ENCODE results near the gene XKRX. TPM values are rescaled to one million over a fixed set of nuclear protein-coding genes. Genes with fewer than 3 reads are reported as not detected.

Gene XKRX
- total and polyA plus RNA-seq, 2 donors (not counting 1 experiment from before 2014, with no cell fraction given), result 4.6 to 5.4 TPM

- no peaks in the 10 kb centered on the region for H3K9me3 Mint-ChIP-seq (ENCODE audit: insufficient read depth)
- Histone ChIP-seq H3K4me3 (ENCODE audit: control extremely low read depth in 1 of 5, extremely low read depth in 1 of 5, insufficient read depth in 1 of 5, low read depth in 2 of 5, low read length in 4 of 5) (no peak overlapping the region), H3K9me3 (ENCODE audit: control extremely low read depth in 1 of 3, control insufficient read depth in 2 of 3, insufficient read depth in 1 of 3, low read length in 2 of 3) (no peaks in the 10 kb centered on the region), H2AFZ (ENCODE audit: insufficient read depth, low read depth, low read length, poor library complexity, severe bottlenecking) (no peak overlapping the region), H3K79me2 (ENCODE audit: control insufficient read depth, insufficient read depth, low read length) (no peaks in the 10 kb centered on the region), H3K4me2 (replicated peaks; ENCODE audit: low read depth, low read length, poor library complexity, severe bottlenecking) (no peak overlapping the region), H3K4me1 (ENCODE audit: control insufficient read depth in 2 of 2, insufficient read depth in 2 of 2, low read length in 2 of 2) (no peaks in the 10 kb centered on the region), H4K20me1 (ENCODE audit: control insufficient read depth, insufficient read depth, low read length, poor library complexity, severe bottlenecking) (no peaks in the 10 kb centered on the region), H3K9ac (ENCODE audit: low read length) (no peak overlapping the region), H3K27me3 (replicated peaks in 1 of 4; ENCODE audit: control extremely low read depth in 1 of 4, control insufficient read depth in 3 of 4, insufficient read depth in 4 of 4, low read length in 3 of 4) (no peaks in the 10 kb centered on the region), H3K27ac (ENCODE audit: low read length in 2 of 2) (no peak overlapping the region), H3K36me3 (replicated peaks in 1 of 2; ENCODE audit: control extremely low read depth in 1 of 2, control insufficient read depth in 1 of 2, extremely low read depth in 1 of 2, insufficient read depth in 2 of 2, low read length in 1 of 2) (no peaks in the 10 kb centered on the region)
- no CpG with 5 or more reads among the region's 3 CpGs for WGBS (ENCODE audit: insufficient coverage)
- ChIA-PET POLR2A (no interaction called here), CTCF (no interaction called here)
- intact Hi-C loops (cut with micrococcal nuclease), result no loop called here
- TF ChIP-seq, protein P1, sequence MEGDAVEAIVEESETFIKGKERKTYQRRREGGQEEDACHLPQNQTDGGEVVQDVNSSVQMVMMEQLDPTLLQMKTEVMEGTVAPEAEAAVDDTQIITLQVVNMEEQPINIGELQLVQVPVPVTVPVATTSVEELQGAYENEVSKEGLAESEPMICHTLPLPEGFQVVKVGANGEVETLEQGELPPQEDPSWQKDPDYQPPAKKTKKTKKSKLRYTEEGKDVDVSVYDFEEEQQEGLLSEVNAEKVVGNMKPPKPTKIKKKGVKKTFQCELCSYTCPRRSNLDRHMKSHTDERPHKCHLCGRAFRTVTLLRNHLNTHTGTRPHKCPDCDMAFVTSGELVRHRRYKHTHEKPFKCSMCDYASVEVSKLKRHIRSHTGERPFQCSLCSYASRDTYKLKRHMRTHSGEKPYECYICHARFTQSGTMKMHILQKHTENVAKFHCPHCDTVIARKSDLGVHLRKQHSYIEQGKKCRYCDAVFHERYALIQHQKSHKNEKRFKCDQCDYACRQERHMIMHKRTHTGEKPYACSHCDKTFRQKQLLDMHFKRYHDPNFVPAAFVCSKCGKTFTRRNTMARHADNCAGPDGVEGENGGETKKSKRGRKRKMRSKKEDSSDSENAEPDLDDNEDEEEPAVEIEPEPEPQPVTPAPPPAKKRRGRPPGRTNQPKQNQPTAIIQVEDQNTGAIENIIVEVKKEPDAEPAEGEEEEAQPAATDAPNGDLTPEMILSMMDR (IDR thresholded peaks at IDR 0.05), result no peak
- no peak for TF ChIP-seq EZH2 (IDR thresholded peaks at IDR 0.05; ENCODE audit: borderline replicate concordance, insufficient read depth, low read depth, low read length, poor library complexity, severe bottlenecking)
- H3K27ac Mint-ChIP-seq, result no peak overlapping the region
- no peak overlapping the region for H3K4me3 Mint-ChIP-seq
- DNase-seq (no peak), ATAC-seq (ENCODE audit: low read depth) (no peak)
- no peaks in the 10 kb centered on the region for H3K4me1 Mint-ChIP-seq
- H3K27me3 Mint-ChIP-seq, result no peaks in the 10 kb centered on the region
Observed at GRCh38 chrX:100975212-100975611, 46.5 kb upstream of the XKRX start.

GRCh38 chrX:100973411-100973810, 44.7 kb upstream of the XKRX start:
- POLR2A ChIA-PET, result no interaction called here
- H3K27me3 Mint-ChIP-seq, result no peaks in the 10 kb centered on the region

More at GRCh38 chrX:100973411-100973810, 44.7 kb upstream of the XKRX start:
- ATAC-seq (ENCODE audit: low read depth), result no peak
- intact Hi-C loops (cut with micrococcal nuclease), result no loop called here
- H3K4me3 ChIP-seq (ENCODE audit: control extremely low read depth in 1 of 5, extremely low read depth in 1 of 5, insufficient read depth in 1 of 5, low read depth in 2 of 5, low read length in 4 of 5), result no peak overlapping the region
- H3K4me3 Mint-ChIP-seq, result no peak overlapping the region
- H3K27me3 ChIP-seq (replicated peaks in 1 of 4; ENCODE audit: control extremely low read depth in 1 of 4, control insufficient read depth in 3 of 4, insufficient read depth in 4 of 4, low read length in 3 of 4), result no peaks in the 10 kb centered on the region
- WGBS (ENCODE audit: insufficient coverage), result no CpG with 5 or more reads among the region's 19 CpGs
- H3K27ac Mint-ChIP-seq, result no peak overlapping the region
- H3K79me2 ChIP-seq (ENCODE audit: control insufficient read depth, insufficient read depth, low read length), result no peaks in the 10 kb centered on the region
- no peak overlapping the region for H3K9ac ChIP-seq (ENCODE audit: low read length)
- H2AFZ ChIP-seq (ENCODE audit: insufficient read depth, low read depth, low read length, poor library complexity, severe bottlenecking), result no peak overlapping the region
- H3K9me3 Mint-ChIP-seq (ENCODE audit: insufficient read depth), result no peaks in the 10 kb centered on the region
- H3K4me2 ChIP-seq (replicated peaks; ENCODE audit: low read depth, low read length, poor library complexity, severe bottlenecking), result no peak overlapping the region
- TF ChIP-seq, protein P1 (IDR thresholded peaks at IDR 0.05), result no peak
- TF ChIP-seq EZH2 (IDR thresholded peaks at IDR 0.05; ENCODE audit: borderline replicate concordance, insufficient read depth, low read depth, low read length, poor library complexity, severe bottlenecking), result no peak
- no peaks in the 10 kb centered on the region for H4K20me1 ChIP-seq (ENCODE audit: control insufficient read depth, insufficient read depth, low read length, poor library complexity, severe bottlenecking)
- CTCF ChIA-PET, result no interaction called here
- no peak overlapping the region for H3K27ac ChIP-seq (ENCODE audit: low read length in 2 of 2)
- no peaks in the 10 kb centered on the region for H3K9me3 ChIP-seq (ENCODE audit: control extremely low read depth in 1 of 3, control insufficient read depth in 2 of 3, insufficient read depth in 1 of 3, low read length in 2 of 3)
- no peak for DNase-seq
- no peaks in the 10 kb centered on the region for H3K4me1 ChIP-seq (ENCODE audit: control insufficient read depth in 2 of 2, insufficient read depth in 2 of 2, low read length in 2 of 2)
- no peaks in the 10 kb centered on the region for H3K4me1 Mint-ChIP-seq
- H3K36me3 ChIP-seq (replicated peaks in 1 of 2; ENCODE audit: control extremely low read depth in 1 of 2, control insufficient read depth in 1 of 2, extremely low read depth in 1 of 2, insufficient read depth in 2 of 2, low read length in 1 of 2), result no peaks in the 10 kb centered on the region
